HEK293 (cell line): ENCODE data around the gene TP53BP1.

Experiments
- CTCF ChIA-PET: fragments of 350-600 bp; formaldehyde crosslinking; extraction: SDS; loops from one replicate; lab custom pipeline; 2021; ENCODE audit warnings: antibody characterized with exemption; lab: Yijun Ruan, JAX
- POLR2A ChIA-PET: fragments of 300-600 bp; formaldehyde crosslinking; extraction: SDS; loops from one replicate; lab custom pipeline; 2020; ENCODE audit warnings: antibody characterized with exemption, inconsistent platforms; lab: Yijun Ruan, JAX
- H3K27ac ChIP-seq: fragments of 200-500 bp; sonication (Bioruptor generic); 2 replicates; pipeline ENCODE4 v1.5.1; 2014; ENCODE audit warnings: low read depth, low read length, control low read depth, inconsistent platforms; ENCODE audit errors: extremely low read depth
- H3K36me3 ChIP-seq, 2 experiments: fragments of 200-500 bp in 1 of 2; sonication (Bioruptor generic) in 1 of 2; 1 replicate in 1 of 2; 2 replicates in 1 of 2; pipeline ENCODE4 v1.5.1; 2014 to 2017; ENCODE audit warnings: inconsistent platforms in 2 of 2, low read length in 2 of 2; ENCODE audit not compliant: control insufficient read depth in 2 of 2, insufficient read depth in 1 of 2
- H3K4me1 ChIP-seq: fragments of 200-500 bp; sonication (Bioruptor generic); 2 replicates; pipeline ENCODE4 v1.5.1; 2014; ENCODE audit warnings: mild to moderate bottlenecking, low read length, inconsistent platforms; ENCODE audit not compliant: control insufficient read depth, insufficient read depth
- H3K4me3 ChIP-seq: 2 replicates; pipeline ENCODE4 v1.5.1; 2011; ENCODE audit warnings: low read depth, mild to moderate bottlenecking, control low read depth, low read length, moderate library complexity
- H3K9me3 ChIP-seq: fragments of 200-500 bp; sonication (Bioruptor generic); 2 replicates; pipeline ENCODE4 v1.5.1; 2014; ENCODE audit warnings: low read depth, low read length, inconsistent platforms; ENCODE audit not compliant: control insufficient read depth, insufficient read depth
- ELK4 ChIP-seq: IDR thresholded peaks from 2 replicates; pipeline ENCODE4 v1.6.1; 2011; ENCODE audit warnings: mild to moderate bottlenecking, low read depth, low read length, borderline replicate concordance
- FEZF1 ChIP-seq: fragments of 450-650 bp; formaldehyde crosslinking; IDR thresholded peaks from 2 replicates; pipeline ENCODE4 v1.5.1; 2016; ENCODE audit warnings: missing biosample characterization, missing genetic modification characterization
- HOXA7 ChIP-seq: sonication (generic); formaldehyde crosslinking; IDR thresholded peaks from 2 replicates; pipeline ENCODE4 v1.8.1; 2022; ENCODE audit warnings: missing genetic modification reagents, borderline replicate concordance
- HOXC10 ChIP-seq: sonication (generic); formaldehyde crosslinking; IDR thresholded peaks from 2 replicates; pipeline ENCODE4 v1.8.1; 2023; ENCODE audit warnings: mild to moderate bottlenecking, missing genetic modification reagents
- MEIS1 ChIP-seq: sonication (generic); formaldehyde crosslinking; IDR thresholded peaks from 2 replicates; pipeline ENCODE4 v1.8.1; 2022; ENCODE audit warnings: missing genetic modification reagents, mild to moderate bottlenecking, borderline replicate concordance
- SP3 ChIP-seq: fragments of 450-650 bp; formaldehyde crosslinking; IDR thresholded peaks from 2 replicates; pipeline ENCODE4 v1.5.1; 2016; ENCODE audit warnings: missing biosample characterization, missing genetic modification characterization
- ZEB2 ChIP-seq: fragments of 450-650 bp; formaldehyde crosslinking; IDR thresholded peaks from 2 replicates; pipeline ENCODE4 v1.5.1; 2016; ENCODE audit warnings: missing biosample characterization, missing genetic modification characterization
- ZNF169 ChIP-seq: fragments of 450-650 bp; formaldehyde crosslinking; IDR thresholded peaks from 2 replicates; pipeline ENCODE4 v1.5.1; 2016; ENCODE audit warnings: missing biosample characterization, missing genetic modification characterization
- ZNF214 ChIP-seq: fragments of 450-650 bp; formaldehyde crosslinking; IDR thresholded peaks from 2 replicates; pipeline ENCODE4 v1.5.1; 2017; ENCODE audit warnings: missing biosample characterization, mild to moderate bottlenecking, missing genetic modification characterization, borderline replicate concordance
- ZNF302 ChIP-seq: fragments of 450-650 bp; formaldehyde crosslinking; IDR thresholded peaks from 2 replicates; pipeline ENCODE4 v1.5.1; 2016; ENCODE audit warnings: missing biosample characterization, missing genetic modification characterization, low read depth
- ZNF366 ChIP-seq: fragments of 450-650 bp; formaldehyde crosslinking; conservative IDR thresholded peaks from 2 replicates; pipeline ENCODE4 v1.5.1; 2016; ENCODE audit warnings: missing biosample characterization, missing genetic modification characterization
- ZNF391 ChIP-seq: fragments of 450-650 bp; formaldehyde crosslinking; IDR thresholded peaks from 2 replicates; pipeline ENCODE4 v1.5.1; 2016; ENCODE audit warnings: low read depth, missing biosample characterization, missing genetic modification characterization, borderline replicate concordance
- ZNF416 ChIP-seq: fragments of 450-650 bp; formaldehyde crosslinking; IDR thresholded peaks from 2 replicates; pipeline ENCODE4 v1.5.1; 2016; ENCODE audit warnings: missing biosample characterization, missing genetic modification characterization
- ZNF48 ChIP-seq: fragments of 450-650 bp; formaldehyde crosslinking; IDR thresholded peaks from 2 replicates; pipeline ENCODE4 v1.5.1; 2016; ENCODE audit warnings: missing biosample characterization, missing genetic modification characterization
- ZNF544 ChIP-seq: fragments of 450-650 bp; formaldehyde crosslinking; IDR thresholded peaks from 2 replicates; pipeline ENCODE4 v1.5.0; 2017; ENCODE audit warnings: missing biosample characterization, missing genetic modification characterization
- ZNF610 ChIP-seq: fragments of 450-650 bp; formaldehyde crosslinking; IDR thresholded peaks from 2 replicates; pipeline ENCODE4 v1.5.1; 2016; ENCODE audit warnings: missing biosample characterization, missing genetic modification characterization, borderline replicate concordance
- ZNF624 ChIP-seq: fragments of 450-650 bp; formaldehyde crosslinking; IDR thresholded peaks from 2 replicates; pipeline ENCODE4 v1.5.1; 2017; ENCODE audit warnings: missing biosample characterization, missing genetic modification characterization
- ZNF677 ChIP-seq: fragments of 450-650 bp; IDR thresholded peaks from 2 replicates; pipeline ENCODE4 v1.5.0; 2018; ENCODE audit warnings: missing biosample characterization, mild to moderate bottlenecking, missing genetic modification characterization, moderate library complexity
- ZNF791 ChIP-seq: fragments of 450-650 bp; formaldehyde crosslinking; IDR thresholded peaks from 2 replicates; pipeline ENCODE4 v1.5.1; 2016; ENCODE audit warnings: missing biosample characterization, missing genetic modification characterization
- ZSCAN30 ChIP-seq: fragments of 450-650 bp; IDR thresholded peaks from 2 replicates; pipeline ENCODE4 v1.5.1; 2018; ENCODE audit warnings: missing biosample characterization, mild to moderate bottlenecking, missing genetic modification characterization, moderate library complexity
- ZSCAN4 ChIP-seq: fragments of 450-650 bp; formaldehyde crosslinking; IDR thresholded peaks from 2 replicates; pipeline ENCODE4 v1.5.1; 2017; ENCODE audit warnings: missing biosample characterization, missing genetic modification characterization
- TF ChIP-seq, protein P1 (sequence below): fragments of 450-650 bp; formaldehyde crosslinking; IDR thresholded peaks from 2 replicates; pipeline ENCODE4 v1.5.1; 2016; ENCODE audit warnings: missing biosample characterization, missing genetic modification characterization

Gene TP53BP1

DNA sequence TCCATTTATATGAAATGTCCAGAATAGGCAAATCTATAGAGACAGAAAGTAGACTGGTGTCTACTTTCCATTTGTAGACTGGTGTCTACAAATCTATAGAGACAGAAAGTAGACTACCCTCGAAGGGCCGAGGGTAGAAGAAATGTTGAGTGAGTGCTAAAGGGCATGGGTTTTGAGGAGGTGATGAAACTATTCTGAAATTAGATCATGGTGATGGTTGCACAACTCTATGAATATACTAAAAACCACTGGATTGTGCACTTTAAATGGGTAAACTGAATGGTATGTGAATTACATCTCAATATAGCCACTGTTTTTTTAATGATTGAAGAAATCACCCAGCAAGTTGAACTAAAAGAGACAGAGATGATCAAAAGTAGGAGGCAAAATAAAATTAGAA lies 27.9 kb downstream of the TP53BP1 start:
- no peaks in the 10 kb centered on the region for H3K9me3 ChIP-seq
- no peak overlapping the region for H3K4me3 ChIP-seq
- H3K36me3 ChIP-seq = peaks cover 8 to 37% of the 10 kb centered on the region in 2 experiments; a peak in 2 of 3 replicates
- ChIA-PET POLR2A (no interaction called here), CTCF (no interaction called here)
- TF ChIP-seq ZNF302 = no peak
- no peak for TF ChIP-seq ZNF214 (tag by site-specific recombination)
- TF ChIP-seq FEZF1 = no peak
- no peak for TF ChIP-seq ZNF610 (tag by site-specific recombination)
- TF ChIP-seq ZNF416 (tag by site-specific recombination) = no peak
- TF ChIP-seq SP3 (tag by site-specific recombination) = no peak
- no peak for TF ChIP-seq ZNF791 (tag by site-specific recombination)
- TF ChIP-seq HOXC10 (CRISPR knock-in tag) = no peak
- no peak for TF ChIP-seq MEIS1 (CRISPR knock-in tag)
- no peak for TF ChIP-seq ZEB2 (tag by site-specific recombination)
- TF ChIP-seq ZSCAN30 (tag by site-specific recombination) = no peak
- TF ChIP-seq ZSCAN4 (tag by site-specific recombination) = no peak
- TF ChIP-seq ZNF391 (tag by site-specific recombination) = no peak
- TF ChIP-seq ZNF366 (tag by site-specific recombination) = no peak
- TF ChIP-seq, protein P1, sequence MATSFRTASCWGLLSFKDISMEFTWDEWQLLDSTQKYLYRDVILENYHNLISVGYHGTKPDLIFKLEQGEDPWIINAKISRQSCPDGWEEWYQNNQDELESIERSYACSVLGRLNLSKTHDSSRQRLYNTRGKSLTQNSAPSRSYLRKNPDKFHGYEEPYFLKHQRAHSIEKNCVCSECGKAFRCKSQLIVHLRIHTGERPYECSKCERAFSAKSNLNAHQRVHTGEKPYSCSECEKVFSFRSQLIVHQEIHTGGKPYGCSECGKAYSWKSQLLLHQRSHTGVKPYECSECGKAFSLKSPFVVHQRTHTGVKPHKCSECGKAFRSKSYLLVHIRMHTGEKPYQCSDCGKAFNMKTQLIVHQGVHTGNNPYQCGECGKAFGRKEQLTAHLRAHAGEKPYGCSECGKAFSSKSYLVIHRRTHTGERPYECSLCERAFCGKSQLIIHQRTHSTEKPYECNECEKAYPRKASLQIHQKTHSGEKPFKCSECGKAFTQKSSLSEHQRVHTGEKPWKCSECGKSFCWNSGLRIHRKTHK (tag by site-specific recombination) = no peak
- TF ChIP-seq ZNF677 (tag by site-specific recombination) = no peak
- TF ChIP-seq, all 188 proteins: peak for 0
- Histone ChIP-seq H3K4me1 (no peaks in the 10 kb centered on the region), H3K27ac (no peak overlapping the region)

- Histone ChIP-seq H3K9me3 (no peaks in the 10 kb centered on the region), H3K36me3 (peaks cover 8 to 32% of the 10 kb centered on the region in 2 experiments; a peak in 2 of 3 replicates), H3K4me3 (no peak overlapping the region), H3K27ac (no peak overlapping the region), H3K4me1 (no peaks in the 10 kb centered on the region)
- POLR2A ChIA-PET = no interaction called here
- CTCF ChIA-PET = no interaction called here
- no peak for TF ChIP-seq ZNF544 (tag by site-specific recombination)
- no peak for TF ChIP-seq ZNF169 (tag by site-specific recombination)
- no peak for TF ChIP-seq HOXC10 (CRISPR knock-in tag)
- no peak for TF ChIP-seq ZNF48
- TF ChIP-seq ZNF624 = no peak
- TF ChIP-seq ELK4 = no peak
- TF ChIP-seq HOXA7 (CRISPR knock-in tag) = no peak
Observed at GRCh38 chr15:43463998-43464397, 29.0 kb downstream of the TP53BP1 start.
